Cardiac muscle cell (in vitro differentiated cells and primary cell): Measurements from ENCODE around the gene FAM53B. TPM values are rescaled to one million over a fixed set of nuclear protein-coding genes. Genes with fewer than 3 reads are reported as not detected.

Experiments
- DNase-seq, 2 donors: peaks; one replicate each; pipeline versions ENCODE4 v3.0.0 to v3.0.0-alpha.2; 2010 to 2017; ENCODE audit warnings: low read depth in 1 of 2, low spot score in 1 of 2
- H3K27ac ChIP-seq: fragments of 200-600 bp; sonication (generic); 2 replicates; pipeline ENCODE4 v1.5.1; 2016
- H3K27me3 ChIP-seq: fragments of 200-600 bp; sonication (generic); 2 replicates; pipeline ENCODE4 v1.6.0; 2016; ENCODE audit warnings: control low read depth
- H3K36me3 ChIP-seq: fragments of 200-600 bp; sonication (generic); 2 replicates; pipeline ENCODE4 v1.5.1; 2016; ENCODE audit warnings: control low read depth
- H3K4me1 ChIP-seq: fragments of 200-600 bp; sonication (generic); 2 replicates; pipeline ENCODE4 v1.8.1; 2017; ENCODE audit warnings: low read depth, mild to moderate bottlenecking, mixed run types
- H3K4me3 ChIP-seq: fragments of 200-600 bp; sonication (generic); 2 replicates; pipeline ENCODE4 v1.5.1; 2016; ENCODE audit warnings: mild to moderate bottlenecking
- H3K9me3 ChIP-seq: fragments of 200-600 bp; sonication (generic); 2 replicates; pipeline ENCODE4 v1.5.1; 2017; ENCODE audit warnings: low read depth, mild to moderate bottlenecking, control low read depth
- CTCF ChIP-seq: IDR thresholded peaks from 2 replicates; pipeline ENCODE4 v1.5.1; 2012; ENCODE audit warnings: low read depth, mild to moderate bottlenecking, low read length
- polyA plus RNA-seq: library from polyadenylated mRNA; unstranded; fragments of >200 nt; fragmentation: Nextera tagmentation; extraction: Ambion mirVana; gene quantifications from 2 replicates; pipeline ENCODE4 v1.2.1, GENCODE V29; 2016
- total RNA-seq: library from RNA; depleted of rRNA; stranded (reverse); fragments of >200 nt; gene quantifications from 2 replicates; pipeline ENCODE4 v1.2.3, GENCODE V29; 2016

FAM53B gene
- total and polyA plus RNA-seq, 2 experiments from 2014 or later: 10.2 to 34.8 TPM

GRCh38 chr10:124660404-124661125, 83.6 kb downstream of the FAM53B start:
- no peak for TF ChIP-seq CTCF
- Histone ChIP-seq H3K4me3 (no peak overlapping the region), H3K9me3 (no peaks in the 10 kb centered on the region), H3K4me1 (peaks cover 5% of the 10 kb centered on the region), H3K36me3 (no peaks in the 10 kb centered on the region), H3K27me3 (no peaks in the 10 kb centered on the region), H3K27ac (no peak overlapping the region)
- no peak for DNase-seq

GRCh38 chr10:124659380-124659779, 84.8 kb downstream of the FAM53B start:
- H3K27ac ChIP-seq: no peak overlapping the region
- no peaks in the 10 kb centered on the region for H3K9me3 ChIP-seq
- H3K36me3 ChIP-seq: no peaks in the 10 kb centered on the region
- H3K4me3 ChIP-seq: no peak overlapping the region
- DNase-seq: no peak
- H3K4me1 ChIP-seq: peaks cover 5% of the 10 kb centered on the region
- TF ChIP-seq CTCF: no peak
- H3K27me3 ChIP-seq: no peaks in the 10 kb centered on the region

GRCh38 chr10:124658591-124659242, 85.5 kb downstream of the FAM53B start:
- H3K9me3 ChIP-seq: no peaks in the 10 kb centered on the region
- H3K27me3 ChIP-seq: no peaks in the 10 kb centered on the region
- H3K4me1 ChIP-seq: peaks cover 5% of the 10 kb centered on the region
- no peak for DNase-seq
- no peaks in the 10 kb centered on the region for H3K36me3 ChIP-seq
- no peak for TF ChIP-seq CTCF
- H3K4me3 ChIP-seq: no peak overlapping the region
- no peak overlapping the region for H3K27ac ChIP-seq

- DNase-seq: peak in 1 of 2 donors; percentile 43
- H3K27ac ChIP-seq: no peak overlapping the region
- H3K4me1 ChIP-seq: peaks cover 5% of the 10 kb centered on the region
- H3K27me3 ChIP-seq: no peaks in the 10 kb centered on the region
- TF ChIP-seq CTCF: no peak
- no peaks in the 10 kb centered on the region for H3K36me3 ChIP-seq
- no peak overlapping the region for H3K4me3 ChIP-seq
- no peaks in the 10 kb centered on the region for H3K9me3 ChIP-seq
These were observed 86.4 kb downstream of the FAM53B start for GRCh38 chr10:124657806-124658205.

- Histone ChIP-seq H3K4me1 (peaks cover 9% of the 10 kb centered on the region), H3K4me3 (no peak overlapping the region), H3K27ac (no peak overlapping the region), H3K27me3 (no peaks in the 10 kb centered on the region), H3K9me3 (no peaks in the 10 kb centered on the region), H3K36me3 (no peaks in the 10 kb centered on the region)
- DNase-seq: no peak
- TF ChIP-seq CTCF: no peak
These were observed 87.6 kb downstream of the FAM53B start for GRCh38 chr10:124656541-124656940.
